Subcutaneous adipose tissue (tissue), 4 donors: Measurements from ENCODE around the gene LTBP2. TPM values are rescaled to one million over a fixed set of nuclear protein-coding genes. Genes with fewer than 3 reads are reported as not detected.

Source experiments
- CTCF ChIP-seq: fragments of 450-650 bp; IDR thresholded peaks from one replicate; pipeline ENCODE4 v1.5.1; 2016; ENCODE audit warnings: low read depth, mild to moderate bottlenecking, control low read depth, antibody characterized with exemption, moderate library complexity
- total RNA-seq, 4 donors: library from RNA; depleted of rRNA; stranded (reverse); fragments of >200 nt; gene quantifications; one replicate each; pipeline ENCODE4 v1.1.0, GENCODE V29; 2016

LTBP2 gene
- total RNA-seq, 4 donors from 2014 or later, result 39.6 to 109 (median 64.3) TPM

GRCh38 chr14:74465335-74465734 is 146.7 kb downstream of the LTBP2 start:
- no peak for TF ChIP-seq CTCF

- no peak for TF ChIP-seq CTCF
Measured at GRCh38 chr14:74464785-74465184, 147.3 kb downstream of the LTBP2 start.

- no peak for TF ChIP-seq CTCF
Measured at GRCh38 chr14:74463697-74464096, 148.3 kb downstream of the LTBP2 start.

- no peak for TF ChIP-seq CTCF
Measured at GRCh38 chr14:74462993-74463392, 149.0 kb downstream of the LTBP2 start.

- TF ChIP-seq CTCF, result no peak
Measured at GRCh38 chr14:74459976-74460375, 152.1 kb downstream of the LTBP2 start.

GRCh38 chr14:74459289-74459946 is 152.6 kb downstream of the LTBP2 start:
- no peak for TF ChIP-seq CTCF

GRCh38 chr14:74457565-74457895 is 154.5 kb downstream of the LTBP2 start:
- TF ChIP-seq CTCF, result no peak
